Measurements from ENCODE around the gene MVD. TPM values are rescaled to one million over a fixed set of nuclear protein-coding genes. Genes with fewer than 3 reads are reported as not detected.

Gene MVD
- total RNA-seq, 1 donor from 2014 or later, result 71.8 TPM

DNA sequence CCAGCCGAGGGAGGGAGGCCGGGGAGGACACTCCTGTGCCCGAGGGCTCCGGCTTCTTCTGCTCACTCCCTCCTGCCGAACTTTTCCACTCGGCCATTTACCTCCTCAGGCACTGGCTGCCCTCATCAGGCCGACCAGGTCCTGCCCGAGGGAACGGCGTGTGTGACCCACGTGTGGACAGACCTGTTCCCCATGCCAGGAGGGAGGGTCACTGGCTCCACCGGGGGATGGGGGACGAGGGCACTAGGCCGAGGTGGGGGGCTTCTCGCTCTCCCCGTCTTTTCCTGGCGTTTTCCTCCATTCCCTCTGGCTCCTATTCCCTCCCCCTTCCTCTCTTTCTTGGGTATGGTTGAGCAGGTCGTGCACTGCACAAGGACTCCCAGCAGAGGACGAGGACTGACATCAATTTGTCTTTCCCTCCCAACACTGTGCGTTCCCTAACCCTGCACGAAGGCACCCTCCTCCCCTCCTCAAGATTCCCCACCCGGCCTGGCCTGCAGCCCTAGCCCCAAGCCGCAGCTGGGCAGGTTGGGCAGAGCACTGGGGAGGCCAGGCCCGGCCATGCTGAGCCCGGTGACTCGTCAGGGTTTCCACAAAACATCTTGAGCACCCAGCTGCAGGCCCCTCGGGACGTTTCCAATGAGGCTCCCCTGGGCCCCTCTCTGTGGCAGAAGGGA is 27.8 kb downstream of the MVD start:
- DNase-seq, result no peak

DNA sequence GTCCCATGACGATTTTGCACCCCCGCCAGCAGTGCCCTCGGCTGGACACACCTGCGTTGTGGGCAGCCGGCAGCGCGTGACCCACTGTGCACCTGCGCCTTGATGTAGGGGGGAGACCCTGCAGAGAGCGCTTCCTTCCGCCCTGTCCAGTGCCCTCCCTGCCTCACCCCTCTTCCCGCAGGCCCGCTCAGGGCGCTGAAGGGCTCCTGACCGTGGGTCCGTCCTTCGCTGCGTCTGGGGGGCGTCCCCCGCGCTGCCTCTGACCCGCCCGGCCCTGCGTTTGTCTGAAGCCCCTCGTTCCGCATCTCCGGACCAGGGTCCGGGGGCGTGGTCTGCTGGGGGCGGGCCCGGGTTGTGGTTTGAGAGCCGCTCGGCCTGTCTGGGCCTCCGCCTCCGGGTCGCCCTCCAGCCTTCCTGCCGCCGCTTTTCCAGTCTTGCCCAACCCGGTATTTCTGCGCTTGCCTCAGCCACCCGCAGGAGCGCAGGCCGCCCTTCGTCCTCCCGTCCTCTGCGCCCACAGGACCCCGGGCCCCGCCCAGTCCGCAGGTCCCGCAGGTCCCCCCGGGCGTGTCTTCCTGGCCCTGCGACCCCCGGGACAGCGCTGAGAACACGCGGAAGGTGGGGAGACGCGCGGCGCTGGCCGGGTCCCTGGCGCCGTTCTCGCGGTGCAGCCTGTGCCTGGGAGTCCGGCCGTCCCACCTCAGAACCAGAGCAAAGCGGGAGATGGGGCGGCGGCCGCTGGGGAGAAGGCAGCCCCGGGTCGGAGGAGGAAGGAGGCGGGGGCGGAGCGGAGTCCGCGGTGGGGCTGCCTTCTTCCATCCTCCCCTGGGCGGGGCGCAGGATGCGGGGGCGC is 28.5 kb downstream of the MVD start:
- H3K36me3 ChIP-seq, result peaks cover 45% of the 10 kb centered on the region
- peak overlapping the region; percentile 66 for H3K27ac ChIP-seq
- DNase-seq (peak; percentile 82), ATAC-seq (peak; percentile 69 to 71)
- peaks cover 28% of the 10 kb centered on the region for H3K4me1 ChIP-seq
- TF ChIP-seq, protein P1, sequence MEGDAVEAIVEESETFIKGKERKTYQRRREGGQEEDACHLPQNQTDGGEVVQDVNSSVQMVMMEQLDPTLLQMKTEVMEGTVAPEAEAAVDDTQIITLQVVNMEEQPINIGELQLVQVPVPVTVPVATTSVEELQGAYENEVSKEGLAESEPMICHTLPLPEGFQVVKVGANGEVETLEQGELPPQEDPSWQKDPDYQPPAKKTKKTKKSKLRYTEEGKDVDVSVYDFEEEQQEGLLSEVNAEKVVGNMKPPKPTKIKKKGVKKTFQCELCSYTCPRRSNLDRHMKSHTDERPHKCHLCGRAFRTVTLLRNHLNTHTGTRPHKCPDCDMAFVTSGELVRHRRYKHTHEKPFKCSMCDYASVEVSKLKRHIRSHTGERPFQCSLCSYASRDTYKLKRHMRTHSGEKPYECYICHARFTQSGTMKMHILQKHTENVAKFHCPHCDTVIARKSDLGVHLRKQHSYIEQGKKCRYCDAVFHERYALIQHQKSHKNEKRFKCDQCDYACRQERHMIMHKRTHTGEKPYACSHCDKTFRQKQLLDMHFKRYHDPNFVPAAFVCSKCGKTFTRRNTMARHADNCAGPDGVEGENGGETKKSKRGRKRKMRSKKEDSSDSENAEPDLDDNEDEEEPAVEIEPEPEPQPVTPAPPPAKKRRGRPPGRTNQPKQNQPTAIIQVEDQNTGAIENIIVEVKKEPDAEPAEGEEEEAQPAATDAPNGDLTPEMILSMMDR (IDR thresholded peaks at IDR 0.05), result no peak
- H3K4me3 ChIP-seq, result peak overlapping the region; percentile 57
- peaks cover 32% of the 10 kb centered on the region for H3K27me3 ChIP-seq (ENCODE audit: low read depth)
- intact Hi-C loops (cut with DNase I), result no loop called here
- H3K9me3 ChIP-seq, result no peaks in the 10 kb centered on the region

More for the DNA sequence above, 27.8 kb downstream of the MVD start:
- Histone ChIP-seq H3K27ac (peak overlapping the region; percentile 66), H3K36me3 (peaks cover 38% of the 10 kb centered on the region), H3K4me1 (peaks cover 34% of the 10 kb centered on the region), H3K9me3 (no peaks in the 10 kb centered on the region), H3K27me3 (ENCODE audit: low read depth) (peaks cover 39% of the 10 kb centered on the region), H3K4me3 (peak overlapping the region; percentile 57)
- intact Hi-C loops (cut with DNase I), result no loop called here
- ATAC-seq, result no peak
- TF ChIP-seq, protein P1 (IDR thresholded peaks at IDR 0.05), result no peak

DNA sequence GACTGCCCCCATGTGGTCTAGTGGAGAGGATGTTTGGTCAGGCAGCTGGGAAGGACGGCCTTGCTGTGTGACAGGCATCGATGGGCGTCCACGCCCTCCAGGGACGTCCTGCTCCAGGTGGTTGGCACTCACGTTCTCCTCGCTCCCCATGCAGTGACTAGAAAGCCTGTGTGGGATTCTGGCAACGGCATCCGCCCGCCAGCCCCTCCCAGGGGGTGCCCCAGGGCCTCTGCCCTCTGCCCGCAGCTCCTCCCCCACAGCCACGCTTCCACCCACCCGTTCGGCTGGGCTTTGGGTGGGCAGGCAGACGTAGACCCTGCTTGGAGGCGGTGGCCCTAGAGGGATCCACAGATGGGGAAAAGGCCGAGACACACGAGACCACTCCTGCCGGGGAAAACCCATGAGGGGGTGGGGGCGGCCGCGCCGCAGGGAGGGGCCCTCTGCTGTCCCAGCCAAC is 29.2 kb downstream of the MVD start:
- Histone ChIP-seq H3K4me3 (peak overlapping the region; percentile 57), H3K36me3 (peaks cover 52% of the 10 kb centered on the region), H3K9me3 (no peaks in the 10 kb centered on the region), H3K4me1 (peaks cover 22% of the 10 kb centered on the region), H3K27ac (peak overlapping the region; percentile 66), H3K27me3 (ENCODE audit: low read depth) (peaks cover 25% of the 10 kb centered on the region)
- TF ChIP-seq, protein P1 (IDR thresholded peaks at IDR 0.05), result peak; percentile 29
- DNase-seq, result peak; percentile 62
- peak; percentile 45 to 58 for ATAC-seq
- intact Hi-C loops (cut with DNase I), result no loop called here

DNA sequence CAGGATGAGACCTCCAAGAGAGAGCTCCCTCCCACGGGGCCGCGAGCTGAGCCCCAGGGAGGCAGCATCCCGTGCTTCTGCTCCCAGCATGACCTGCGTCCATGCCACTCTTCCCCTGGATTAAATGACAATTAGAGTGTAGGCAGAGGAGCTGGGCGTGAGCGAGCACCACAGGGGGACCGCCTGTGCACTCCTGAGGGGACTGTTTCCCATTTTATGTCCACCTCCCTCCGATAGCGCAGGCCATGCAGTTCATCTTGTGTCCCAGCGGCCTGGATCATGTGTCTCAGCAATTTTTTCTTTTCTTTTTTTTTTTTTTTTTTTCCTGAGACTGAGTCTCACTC is 30.3 kb downstream of the MVD start:
- no peak for ATAC-seq
- Histone ChIP-seq H3K4me1 (peaks cover 18% of the 10 kb centered on the region), H3K36me3 (peaks cover 63% of the 10 kb centered on the region), H3K27me3 (ENCODE audit: low read depth) (peaks cover 14% of the 10 kb centered on the region), H3K4me3 (no peak overlapping the region), H3K9me3 (no peaks in the 10 kb centered on the region), H3K27ac (no peak overlapping the region)
- no peak for DNase-seq
- intact Hi-C loops (cut with DNase I), result no loop called here
- TF ChIP-seq, protein P1 (IDR thresholded peaks at IDR 0.05), result no peak

DNA sequence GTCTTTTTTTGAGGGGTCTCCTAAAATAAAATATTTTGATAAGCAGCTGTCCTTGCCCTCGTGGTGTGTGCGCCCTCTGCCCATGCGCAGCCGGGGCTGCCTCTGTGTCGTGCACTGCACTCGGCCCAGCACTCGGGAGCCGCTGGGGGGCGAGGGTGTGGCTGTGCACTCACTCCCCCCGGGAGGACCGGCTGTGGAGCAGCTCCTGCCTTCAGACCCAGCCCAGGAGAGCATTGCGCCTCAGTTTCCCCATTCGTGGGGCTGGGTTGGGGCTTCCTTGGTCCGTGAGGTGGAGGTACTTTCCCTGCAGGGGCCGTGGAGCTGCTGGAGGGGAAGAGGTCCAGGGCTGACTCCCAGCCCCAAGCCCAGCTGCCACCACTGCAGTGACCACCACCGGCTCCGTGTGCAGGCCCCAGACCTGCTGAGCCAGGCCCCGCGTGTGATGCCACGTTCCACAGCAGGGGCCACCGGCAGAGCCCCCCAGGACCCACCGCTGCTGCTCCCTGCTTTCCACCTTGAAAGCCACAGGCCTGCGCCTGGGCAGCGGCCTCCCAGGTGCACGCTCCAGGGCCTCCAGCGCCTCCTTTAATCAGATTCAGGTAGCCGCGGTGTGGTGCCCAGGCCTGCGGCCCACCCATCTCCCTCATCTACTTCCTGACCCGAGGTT is 30.8 kb downstream of the MVD start:
- H3K9me3 ChIP-seq, result no peaks in the 10 kb centered on the region
- no peak overlapping the region for H3K4me3 ChIP-seq
- no peak overlapping the region for H3K27ac ChIP-seq
- intact Hi-C loops (cut with DNase I), result no loop called here
- H3K4me1 ChIP-seq, result peaks cover 18% of the 10 kb centered on the region
- peaks cover 9% of the 10 kb centered on the region for H3K27me3 ChIP-seq (ENCODE audit: low read depth)
- no peak for DNase-seq
- TF ChIP-seq, protein P1 (IDR thresholded peaks at IDR 0.05), result no peak
- ATAC-seq, result no peak
- peaks cover 68% of the 10 kb centered on the region for H3K36me3 ChIP-seq

Data from lower lobe of right lung (tissue), 2 donors.